Measurements from ENCODE around the gene ELOA. TPM values are rescaled to one million over a fixed set of nuclear protein-coding genes. Genes with fewer than 3 reads are reported as not detected.

The ELOA gene
- total RNA-seq, 4 donors from 2014 or later, result 26.3 to 43.7 (median 31.2) TPM

DNA sequence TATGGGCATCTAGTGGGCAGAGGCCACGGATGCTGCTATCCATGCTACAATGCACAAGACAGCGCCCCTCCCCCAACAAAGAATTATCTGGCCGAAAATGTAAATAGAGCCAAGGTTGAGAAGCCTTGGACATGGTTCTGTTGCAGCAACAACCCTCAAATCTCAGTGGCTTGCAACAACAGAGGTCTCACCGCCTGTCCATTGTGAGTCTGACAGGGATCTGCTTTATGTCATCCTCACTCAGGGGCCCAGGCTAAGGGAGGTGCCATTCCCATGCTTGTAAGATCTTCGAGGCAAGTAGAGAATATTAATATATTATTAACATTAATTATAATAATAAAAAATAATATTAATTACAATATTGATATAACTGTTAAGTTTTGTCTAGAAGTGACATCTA, 25.5 kb downstream of the ELOA start:
- H3K27ac ChIP-seq, result no peak overlapping the region
- no peaks in the 10 kb centered on the region for H3K9me3 ChIP-seq
- H3K27me3 ChIP-seq, result no peaks in the 10 kb centered on the region
- H3K36me3 ChIP-seq, result peaks cover 0 to 14% (median 0%) of the 10 kb centered on the region in 3 donors
- H3K4me1 ChIP-seq, result peaks cover 0 to 4% (median 0%) of the 10 kb centered on the region in 4 donors
- TF ChIP-seq POLR2A (IDR thresholded peaks at IDR 0.05), result no peak
- TF ChIP-seq, protein P1, sequence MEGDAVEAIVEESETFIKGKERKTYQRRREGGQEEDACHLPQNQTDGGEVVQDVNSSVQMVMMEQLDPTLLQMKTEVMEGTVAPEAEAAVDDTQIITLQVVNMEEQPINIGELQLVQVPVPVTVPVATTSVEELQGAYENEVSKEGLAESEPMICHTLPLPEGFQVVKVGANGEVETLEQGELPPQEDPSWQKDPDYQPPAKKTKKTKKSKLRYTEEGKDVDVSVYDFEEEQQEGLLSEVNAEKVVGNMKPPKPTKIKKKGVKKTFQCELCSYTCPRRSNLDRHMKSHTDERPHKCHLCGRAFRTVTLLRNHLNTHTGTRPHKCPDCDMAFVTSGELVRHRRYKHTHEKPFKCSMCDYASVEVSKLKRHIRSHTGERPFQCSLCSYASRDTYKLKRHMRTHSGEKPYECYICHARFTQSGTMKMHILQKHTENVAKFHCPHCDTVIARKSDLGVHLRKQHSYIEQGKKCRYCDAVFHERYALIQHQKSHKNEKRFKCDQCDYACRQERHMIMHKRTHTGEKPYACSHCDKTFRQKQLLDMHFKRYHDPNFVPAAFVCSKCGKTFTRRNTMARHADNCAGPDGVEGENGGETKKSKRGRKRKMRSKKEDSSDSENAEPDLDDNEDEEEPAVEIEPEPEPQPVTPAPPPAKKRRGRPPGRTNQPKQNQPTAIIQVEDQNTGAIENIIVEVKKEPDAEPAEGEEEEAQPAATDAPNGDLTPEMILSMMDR (IDR thresholded peaks at IDR 0.05), result no peak
- no peak for DNase-seq
- no peak overlapping the region for H3K4me3 ChIP-seq

DNA sequence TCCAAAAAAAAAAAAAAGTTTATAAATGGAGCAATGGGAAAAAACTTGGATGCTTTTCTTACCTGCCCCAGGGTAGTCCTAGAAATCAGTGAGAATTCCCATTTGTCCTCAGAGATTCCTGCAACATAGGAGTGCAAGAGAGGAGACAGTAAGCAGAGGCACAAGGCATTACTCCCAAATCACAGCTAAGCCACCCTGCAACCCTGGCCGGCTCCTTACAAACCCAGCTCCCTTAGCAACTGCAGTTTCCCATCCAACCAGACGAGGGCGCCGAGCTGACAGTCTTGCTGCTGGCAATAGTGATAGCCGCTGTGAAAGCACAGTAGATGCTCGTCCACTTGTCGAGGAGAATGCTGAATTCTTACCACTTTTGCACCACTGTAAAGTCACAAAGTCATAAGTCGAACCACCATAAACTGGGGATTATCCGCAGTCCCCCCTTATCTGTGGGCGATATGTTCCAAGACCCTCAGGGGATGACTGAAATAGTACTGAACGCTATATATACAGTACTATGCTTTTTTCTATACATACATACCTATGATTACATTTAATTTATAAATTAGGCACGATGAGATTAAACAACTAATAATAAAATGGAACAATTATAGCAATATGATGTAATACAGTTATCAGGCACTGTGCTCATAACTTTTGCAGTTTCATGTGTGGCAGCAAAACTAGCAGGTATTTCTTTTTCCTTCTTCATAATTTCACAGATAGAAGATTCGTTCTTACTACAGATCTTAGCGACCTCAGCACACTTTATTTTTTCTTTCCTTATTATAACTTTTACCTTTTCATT, 29.0 kb downstream of the ELOA start:
- Histone ChIP-seq H3K36me3 (peaks cover 0 to 4% (median 0%) of the 10 kb centered on the region in 3 donors), H3K27me3 (no peaks in the 10 kb centered on the region), H3K9me3 (no peaks in the 10 kb centered on the region), H3K4me3 (no peak overlapping the region), H3K27ac (no peak overlapping the region), H3K4me1 (peaks cover 0 to 15% (median 0%) of the 10 kb centered on the region in 4 donors)
- no peak for TF ChIP-seq POLR2A (IDR thresholded peaks at IDR 0.05)
- TF ChIP-seq, protein P1 (IDR thresholded peaks at IDR 0.05), result peak; percentile 80 to 92 (median 86)
- peak; percentile 89 to 96 (median 91) for DNase-seq

DNA sequence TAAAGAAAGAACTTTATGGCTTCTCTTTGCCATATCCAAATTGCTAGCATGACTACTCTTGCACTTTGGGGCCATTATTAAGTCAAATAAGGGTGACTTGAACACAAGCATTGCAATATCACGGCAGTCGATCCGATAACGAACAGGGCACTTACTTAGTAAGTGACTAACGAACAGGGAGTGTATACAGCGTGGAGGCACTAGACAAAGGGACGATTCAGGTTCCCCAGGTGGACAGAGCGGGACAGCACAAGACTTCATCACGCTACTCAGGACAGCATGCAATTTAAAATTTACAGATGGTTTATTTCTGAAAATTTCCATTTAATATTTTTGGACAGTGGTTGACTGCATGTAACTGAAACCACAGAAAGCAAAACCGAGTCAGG, 29.6 kb downstream of the ELOA start:
- Histone ChIP-seq H3K27me3 (no peaks in the 10 kb centered on the region), H3K27ac (no peak overlapping the region), H3K4me3 (no peak overlapping the region), H3K36me3 (peaks cover 0 to 4% (median 0%) of the 10 kb centered on the region in 3 donors), H3K9me3 (no peaks in the 10 kb centered on the region), H3K4me1 (peaks cover 0 to 19% (median 0%) of the 10 kb centered on the region in 4 donors)
- TF ChIP-seq POLR2A (IDR thresholded peaks at IDR 0.05), result no peak
- TF ChIP-seq, protein P1 (IDR thresholded peaks at IDR 0.05), result no peak
- no peak for DNase-seq

DNA sequence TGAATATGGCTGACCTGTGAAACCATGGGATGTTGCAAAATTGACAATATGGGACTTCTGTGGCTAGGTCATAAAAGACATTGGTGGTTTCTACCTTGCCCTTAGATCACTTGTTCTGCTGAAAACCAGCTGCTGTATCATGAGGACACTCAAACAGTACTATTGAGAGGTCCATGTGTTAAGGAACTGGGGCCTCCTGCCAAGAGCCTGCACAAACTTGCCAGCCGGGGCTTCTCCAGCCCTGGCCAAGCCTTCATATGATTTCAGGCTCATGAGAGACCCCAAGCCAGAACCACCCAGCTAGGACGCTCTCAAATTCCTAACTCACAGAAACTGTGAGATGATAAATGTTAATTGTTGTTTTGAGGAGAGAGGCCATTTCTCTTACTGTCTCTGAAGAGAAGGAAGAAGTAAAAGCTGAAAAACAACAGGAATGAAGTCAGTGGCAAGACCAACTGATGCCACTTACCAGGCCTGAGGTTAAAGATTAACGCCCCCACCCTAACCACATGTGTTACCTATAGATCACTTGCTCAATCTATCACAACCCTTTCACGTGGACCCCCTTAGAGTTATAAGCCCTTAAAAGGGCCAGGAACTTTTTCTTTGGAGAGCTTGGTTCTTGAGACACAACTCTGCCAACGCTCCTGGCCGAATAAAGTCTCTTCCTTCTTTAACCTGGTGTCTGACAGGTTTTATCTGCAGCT, 31.1 kb downstream of the ELOA start:
- Histone ChIP-seq H3K4me3 (no peak overlapping the region), H3K4me1 (peaks cover 0 to 25% (median 0%) of the 10 kb centered on the region in 4 donors), H3K27me3 (no peaks in the 10 kb centered on the region), H3K27ac (no peak overlapping the region), H3K9me3 (no peaks in the 10 kb centered on the region), H3K36me3 (no peaks in the 10 kb centered on the region)
- no peak for DNase-seq
- TF ChIP-seq, protein P1 (IDR thresholded peaks at IDR 0.05), result no peak
- no peak for TF ChIP-seq POLR2A (IDR thresholded peaks at IDR 0.05)

DNA sequence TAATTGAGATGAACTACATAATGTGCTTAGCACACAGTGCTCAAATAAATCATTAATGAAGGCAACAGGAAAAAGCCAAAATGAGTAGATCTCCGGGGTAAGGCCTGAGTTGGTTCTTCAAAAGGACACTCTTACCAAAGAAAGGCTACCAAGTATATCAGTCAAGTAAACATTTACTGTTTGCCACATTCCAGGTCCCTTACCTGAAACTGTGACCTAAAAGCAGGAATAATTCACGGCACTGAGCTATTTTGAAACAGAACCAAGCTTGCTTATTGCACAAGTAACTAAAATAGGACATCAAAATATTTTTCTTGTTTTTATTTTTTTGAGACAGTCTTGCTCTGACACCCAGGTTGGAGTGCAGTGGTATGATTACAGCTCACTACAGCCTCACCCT, 32.9 kb downstream of the ELOA start:
- no peak overlapping the region for H3K27ac ChIP-seq
- TF ChIP-seq, protein P1 (IDR thresholded peaks at IDR 0.05), result no peak
- no peak for TF ChIP-seq POLR2A (IDR thresholded peaks at IDR 0.05)
- no peaks in the 10 kb centered on the region for H3K9me3 ChIP-seq
- DNase-seq, result no peak
- H3K4me3 ChIP-seq, result no peak overlapping the region
- no peaks in the 10 kb centered on the region for H3K27me3 ChIP-seq
- H3K4me1 ChIP-seq, result peaks cover 0 to 36% (median 2%) of the 10 kb centered on the region in 4 donors
- H3K36me3 ChIP-seq, result peaks cover 0 to 13% (median 0%) of the 10 kb centered on the region in 3 donors

All from Peyer's patch (tissue), 4 donors.